ENCODE results near the gene ZNF445.
"Not testable (repeated sequence)": the region's sequence is repeated elsewhere in the genome, so short reads cannot be mapped to it uniquely, and the experiment has no call there.

- TF ChIP-seq POLR2A (IDR thresholded peaks at IDR 0.05; ENCODE audit: low read depth, low read length); TAF1 (IDR thresholded peaks at IDR 0.05; ENCODE audit: borderline replicate concordance, low read depth, low read length); POLR2AphosphoS5 (IDR thresholded peaks at IDR 0.05; ENCODE audit: low read depth, low read length): not testable (repeated sequence)
Observed at GRCh38 chr3:44468099-44468537, 9.4 kb downstream of the ZNF445 start.

Data from GM12892 (cell line).